ENCODE measurements around the gene CYS1. TPM values are rescaled to one million over a fixed set of nuclear protein-coding genes. Genes with fewer than 3 reads are reported as not detected.
"Not testable (repeated sequence)": the region's sequence is repeated elsewhere in the genome, so short reads cannot be mapped to it uniquely, and the experiment has no call there.

The CYS1 gene
- total RNA-seq, 1 experiment from 2014 or later = 0.12 TPM

DNA sequence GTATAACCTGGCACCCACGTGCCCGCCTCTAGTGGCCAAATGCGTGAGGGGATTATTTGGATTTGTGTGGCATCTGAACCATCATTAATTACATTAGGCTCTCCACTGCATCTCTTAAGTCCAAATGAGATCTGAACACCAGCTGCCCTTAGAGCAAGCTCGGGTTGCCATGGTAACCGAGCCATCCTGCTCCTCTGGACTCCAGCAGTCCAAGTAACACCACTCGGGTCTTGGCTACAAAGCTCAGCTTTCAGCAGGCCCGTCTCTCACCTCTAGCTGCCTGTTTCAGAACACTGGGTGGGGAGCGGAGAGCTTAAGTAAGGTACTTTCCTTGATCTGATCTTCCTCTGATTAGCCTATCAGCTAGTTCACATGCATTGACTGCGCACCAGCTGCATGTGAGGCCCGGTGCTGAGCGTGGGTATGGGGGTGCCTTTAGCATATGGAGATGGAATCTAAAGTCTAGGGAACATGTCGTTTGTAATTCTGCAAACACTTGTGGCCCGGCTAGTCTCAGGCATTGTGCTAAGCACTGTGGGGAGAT, 14.1 kb upstream of the CYS1 start:
- no peak for DNase-seq (ENCODE audit: low read depth)

DNA sequence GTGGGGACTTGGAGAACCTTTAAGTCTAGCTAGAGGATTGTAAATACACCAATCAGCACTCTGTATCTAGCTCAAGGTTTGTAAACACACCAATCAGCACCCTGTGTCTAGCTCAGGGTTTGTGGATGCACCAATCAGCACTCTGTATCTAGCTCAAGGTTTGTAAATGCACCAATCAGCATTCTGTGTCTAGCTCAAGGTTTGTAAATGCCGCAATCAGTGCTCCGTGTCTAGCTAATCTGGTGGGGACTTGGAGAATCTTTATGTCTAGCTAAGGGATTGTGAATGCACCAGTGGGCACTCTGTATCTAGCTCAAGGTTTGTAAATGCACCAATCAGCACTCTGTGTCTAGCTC, 11.7 kb upstream of the CYS1 start:
- DNase-seq (ENCODE audit: low read depth) = not testable (repeated sequence)

DNA sequence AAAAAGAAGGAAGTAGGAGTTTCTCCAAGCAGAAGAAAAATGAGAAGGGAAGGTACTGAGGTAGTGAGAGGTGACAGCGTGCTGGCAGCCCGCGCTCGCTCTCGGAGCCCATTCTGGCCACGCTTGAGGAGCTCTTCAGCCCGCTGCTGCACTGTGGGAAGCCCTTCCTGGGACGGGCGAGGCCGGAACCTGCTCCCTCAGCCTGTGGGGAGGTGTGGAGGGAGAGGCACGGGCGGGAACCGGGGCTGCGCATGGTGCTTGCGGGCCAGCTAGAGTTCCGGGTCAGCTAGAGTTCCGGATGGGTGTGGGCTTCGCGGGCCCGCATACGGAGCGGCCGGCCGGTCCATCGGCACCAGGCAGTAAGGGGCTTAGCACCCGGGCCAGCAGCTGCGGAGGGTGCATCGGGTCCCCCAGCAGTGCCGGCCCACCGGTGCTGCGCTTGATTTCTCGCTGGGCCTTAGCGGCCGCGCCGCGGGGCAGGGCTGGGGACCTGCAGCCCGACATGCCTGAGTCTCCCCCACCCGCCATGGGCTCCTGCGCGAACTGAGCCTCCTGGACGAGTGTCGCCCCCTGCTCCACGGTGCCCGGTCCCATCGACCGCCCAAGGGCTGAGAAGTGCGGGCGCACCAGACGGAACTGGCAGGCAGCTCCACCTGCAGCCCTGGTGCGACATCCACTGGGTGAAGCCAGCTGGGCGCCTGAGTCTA, 11.1 kb upstream of the CYS1 start:
- no peak for DNase-seq (ENCODE audit: low read depth)

DNA sequence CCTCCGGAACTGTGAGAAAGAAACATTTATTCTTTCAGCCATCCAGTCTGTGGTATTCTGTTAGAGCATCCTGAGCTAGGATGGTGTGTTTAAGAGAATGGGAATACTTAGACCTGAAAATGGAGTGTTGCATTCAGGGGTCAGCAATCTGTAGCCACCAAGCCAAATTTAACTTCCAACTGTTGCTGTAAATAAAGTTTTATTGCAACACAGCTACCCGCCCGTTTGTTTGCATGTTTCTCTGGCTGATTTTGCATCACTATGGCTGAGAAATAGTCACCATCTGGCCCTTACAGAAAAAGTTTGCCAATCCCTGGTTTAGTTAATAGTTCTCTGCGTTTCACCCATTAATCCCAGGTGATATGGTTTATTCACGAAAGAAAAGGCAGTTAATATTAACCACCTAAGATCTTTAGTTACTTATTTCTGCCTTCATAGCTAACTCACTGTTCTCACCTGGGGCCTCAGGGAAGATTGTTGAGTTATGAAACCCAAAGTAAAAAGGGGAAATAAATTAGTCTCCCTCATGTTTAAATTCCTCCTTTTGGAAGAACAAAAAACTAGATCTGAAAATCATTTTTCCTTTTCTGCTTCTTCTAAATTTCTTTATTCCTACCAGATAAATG, 9.5 kb upstream of the CYS1 start:
- DNase-seq (ENCODE audit: low read depth) = no peak

DNA sequence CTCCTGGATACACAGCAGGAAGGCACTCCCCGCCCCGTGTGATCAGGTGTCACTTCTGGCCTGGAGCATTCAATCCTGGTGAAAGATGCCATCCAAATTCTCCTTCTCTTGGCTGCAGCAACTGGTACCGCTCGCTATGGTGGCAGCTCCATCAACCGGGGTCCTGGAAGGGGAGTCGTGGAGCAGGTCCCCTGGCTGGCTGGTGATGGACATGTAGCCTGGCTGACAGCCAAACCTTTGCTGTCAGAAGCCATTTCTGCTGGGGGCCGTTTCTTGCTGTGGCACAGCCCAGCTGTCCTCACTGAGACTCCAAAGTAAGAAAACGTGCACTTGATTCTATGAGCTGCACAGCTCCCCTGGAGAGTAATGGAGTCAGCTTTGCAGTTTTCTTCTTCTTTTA, 7.1 kb upstream of the CYS1 start:
- no peak for DNase-seq (ENCODE audit: low read depth)

DNA sequence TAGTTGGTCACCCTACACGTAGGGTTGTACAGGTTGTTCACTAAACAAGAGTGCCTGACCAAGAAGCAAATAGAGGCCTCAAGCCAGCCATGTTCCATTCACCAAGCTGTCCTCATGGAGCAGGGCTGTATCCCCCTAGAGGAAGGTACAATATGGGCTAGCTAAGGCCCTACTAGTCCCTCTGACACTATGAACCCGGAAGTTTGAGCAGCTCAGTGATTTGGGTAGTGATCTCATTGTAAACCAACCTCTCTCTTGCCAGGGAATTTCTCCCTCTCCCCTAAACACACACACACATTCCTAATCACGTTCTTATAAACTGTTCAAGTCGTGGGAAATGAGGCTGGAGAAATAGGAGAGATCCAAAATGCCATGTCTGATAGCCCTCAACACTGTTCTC, 6.7 kb upstream of the CYS1 start:
- no peak for DNase-seq (ENCODE audit: low read depth)

DNA sequence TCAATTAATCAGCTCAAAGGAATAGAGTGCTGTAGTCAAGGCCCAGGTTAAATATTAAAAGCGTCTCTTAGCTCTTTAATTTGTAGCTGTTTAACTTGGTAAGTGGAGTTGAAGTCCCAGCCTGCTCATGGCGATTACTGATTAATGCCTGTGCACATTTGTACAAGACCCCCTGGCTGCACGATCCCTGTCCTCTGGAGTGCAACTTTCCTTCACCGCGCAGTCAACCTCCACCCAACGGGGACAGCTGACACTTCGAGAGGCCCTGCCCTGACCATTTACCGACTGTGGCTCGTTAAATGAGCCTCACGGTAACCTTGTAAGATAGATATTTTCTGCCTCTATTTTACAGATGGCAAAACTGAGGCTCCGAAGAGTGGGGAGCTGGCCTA, 5.5 kb upstream of the CYS1 start:
- DNase-seq (ENCODE audit: low read depth) = no peak

DNA sequence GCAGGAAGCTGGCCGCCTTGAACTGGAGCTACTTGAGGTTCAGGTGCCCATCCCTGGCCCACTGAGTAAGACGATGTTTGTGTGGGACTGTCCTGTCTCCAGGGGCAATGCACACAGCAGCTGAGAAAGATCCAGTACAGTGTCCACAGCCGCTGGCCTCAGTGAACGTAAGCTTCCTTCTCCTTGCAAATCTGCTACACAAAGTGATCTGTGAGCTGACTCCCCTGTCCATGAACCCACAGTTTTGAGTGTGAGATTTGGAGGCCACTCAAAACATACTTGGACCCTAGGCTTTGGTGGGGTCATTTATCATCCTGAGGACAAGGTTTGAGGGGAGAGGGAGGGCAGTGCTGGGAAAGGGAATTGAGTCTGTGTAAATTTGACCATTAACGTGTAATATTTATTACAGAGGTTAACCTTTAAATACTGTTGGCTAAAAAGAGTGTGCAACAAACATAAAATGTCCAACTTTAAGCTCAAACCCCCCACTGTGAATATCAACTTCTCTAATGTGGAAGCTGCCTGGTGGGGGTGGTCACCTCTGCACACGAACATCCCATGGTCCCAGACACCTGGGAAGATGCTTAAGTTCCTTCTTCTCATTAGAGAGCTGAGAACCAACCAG, 4.9 kb upstream of the CYS1 start:
- DNase-seq (ENCODE audit: low read depth) = no peak

DNA sequence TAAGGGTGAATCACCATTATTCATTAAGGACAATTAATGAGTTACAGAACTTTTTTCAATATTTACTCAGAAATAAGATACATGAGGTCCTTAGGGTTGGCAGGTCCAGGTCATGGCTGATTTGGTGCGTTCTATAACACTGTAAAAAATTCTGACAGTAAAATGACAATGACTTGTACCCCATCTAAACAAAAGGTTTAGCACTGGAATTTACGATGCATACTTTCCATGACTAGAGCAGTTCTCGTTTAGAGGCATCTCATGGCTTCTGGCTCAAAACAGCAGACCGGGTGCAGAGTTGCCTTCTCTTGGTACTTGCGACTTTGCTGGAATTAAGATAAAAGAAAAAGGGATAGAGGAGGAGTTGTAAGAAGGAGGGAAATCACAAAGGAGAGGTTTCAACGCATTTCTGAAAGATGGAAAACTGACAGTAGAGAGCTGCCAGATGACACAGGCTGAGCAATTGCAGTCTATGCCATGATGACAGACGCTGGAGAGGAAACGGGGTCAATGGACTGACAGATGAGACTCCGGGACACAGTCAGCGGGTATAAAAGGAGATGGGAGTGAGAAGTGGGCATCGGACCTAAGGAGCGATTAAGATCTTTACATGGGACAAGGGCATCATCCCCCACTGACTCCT, 4.1 kb upstream of the CYS1 start:
- no peak for DNase-seq (ENCODE audit: low read depth)

DNA sequence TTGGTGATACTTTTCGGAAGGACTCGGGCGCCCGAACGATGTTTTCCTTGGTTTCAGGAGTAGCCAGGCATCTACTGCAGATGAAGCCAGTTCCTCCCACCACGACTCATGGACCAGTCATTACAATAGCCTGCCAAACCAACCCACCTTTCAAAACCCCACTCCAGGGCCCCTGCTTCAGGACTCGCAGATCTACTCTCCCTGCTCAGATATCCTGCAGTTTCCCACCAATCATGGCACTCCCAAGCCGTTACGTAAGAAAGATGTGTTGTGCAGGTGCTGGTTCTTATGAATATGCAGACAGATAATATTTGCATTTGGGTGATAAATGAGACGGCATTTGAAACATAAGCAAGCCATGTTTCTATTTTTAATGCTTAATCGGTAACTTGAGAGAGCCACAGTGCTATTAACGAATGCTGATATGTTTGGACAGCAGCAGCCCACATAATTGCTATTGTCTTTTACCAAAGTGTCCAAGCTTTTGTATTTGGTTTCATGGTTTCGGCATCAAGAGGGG, 3.5 kb upstream of the CYS1 start:
- DNase-seq (ENCODE audit: low read depth) = no peak

DNA sequence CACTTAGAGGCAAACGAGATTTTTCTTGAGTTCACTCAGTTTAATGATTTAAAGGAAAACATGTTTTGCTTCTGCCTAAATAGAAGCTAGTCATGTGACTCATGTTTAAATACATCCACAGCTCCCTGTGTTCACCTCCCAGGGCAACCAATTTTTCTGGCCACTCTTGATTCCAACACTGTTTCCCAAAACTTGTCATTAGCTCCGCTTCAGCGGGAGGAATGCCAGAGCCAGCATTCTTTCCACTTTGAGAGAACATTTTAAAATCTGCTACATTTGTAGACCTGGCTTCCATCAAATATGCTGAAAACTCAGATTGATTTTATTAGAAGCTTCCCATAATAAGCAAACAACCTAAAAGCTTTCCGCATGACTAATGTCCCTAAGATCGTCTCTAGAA, 2.8 kb upstream of the CYS1 start:
- no peak for DNase-seq (ENCODE audit: low read depth)

DNA sequence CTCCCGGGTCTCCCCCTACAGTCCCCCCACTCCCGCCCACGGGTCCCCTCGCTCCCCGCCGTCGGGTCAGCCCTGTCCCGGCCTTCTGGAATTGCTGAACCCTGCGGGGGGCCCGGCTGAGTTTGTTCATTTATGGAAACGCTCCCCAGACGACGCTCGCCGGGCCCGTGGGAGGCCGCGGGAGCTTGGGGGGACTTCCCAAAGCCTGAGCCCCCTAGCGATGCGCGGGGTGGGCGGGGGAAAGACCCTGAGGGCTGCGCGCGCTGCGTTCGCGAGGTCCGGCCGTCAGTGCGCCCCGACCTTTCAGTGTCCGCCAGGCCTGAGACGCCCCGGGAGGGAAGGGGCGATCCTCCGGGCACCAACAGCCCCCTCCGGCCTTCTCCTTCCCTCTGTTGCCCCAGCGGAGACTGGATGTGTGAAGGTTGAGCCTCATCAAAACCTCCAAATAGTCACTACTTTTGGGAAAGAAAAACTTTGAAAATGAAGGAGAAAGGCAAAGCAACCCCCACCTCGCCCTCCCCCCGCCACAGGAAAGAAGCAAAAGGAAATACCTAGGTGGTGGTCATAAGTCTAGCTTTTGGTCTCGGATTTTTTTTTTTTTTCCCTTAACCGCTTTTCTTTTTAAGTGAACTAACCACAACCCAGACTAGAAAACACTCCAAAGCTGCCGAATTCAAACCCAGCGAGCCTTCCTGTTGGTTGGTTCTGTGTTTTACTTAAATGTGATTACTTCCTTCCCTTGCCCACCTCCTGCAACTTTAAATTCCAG, 509 bp upstream of the CYS1 start:
- no peak for DNase-seq (ENCODE audit: low read depth)

DNA sequence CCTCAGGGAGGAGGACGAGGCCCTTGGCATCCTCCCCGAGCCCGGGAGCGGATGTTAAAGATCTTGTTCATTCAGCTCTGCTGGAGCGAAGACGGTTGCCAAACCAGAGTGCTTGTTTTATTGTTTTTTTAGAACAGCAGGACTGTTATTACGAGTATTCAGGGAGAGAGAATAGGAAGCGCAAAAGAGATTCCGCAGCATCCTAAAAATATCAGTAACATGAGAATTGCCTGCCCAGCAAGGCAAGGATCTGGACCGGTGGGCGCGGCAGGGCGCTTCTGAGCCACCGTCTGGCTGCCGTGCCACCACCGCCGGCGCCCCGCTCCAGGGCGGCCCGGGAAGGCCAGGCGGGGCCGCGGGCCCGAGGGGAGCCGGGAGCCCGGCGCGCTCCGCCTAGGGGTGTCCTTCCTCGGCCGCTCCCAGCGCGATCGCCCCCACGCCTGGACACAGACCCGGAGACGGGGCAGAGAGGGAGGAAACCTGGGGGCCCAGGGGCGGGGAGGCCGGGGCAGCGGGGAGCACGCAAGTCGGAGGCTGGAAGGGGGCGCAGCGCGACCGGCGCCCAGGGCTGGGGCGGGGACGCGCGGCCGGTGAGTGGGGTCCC, 843 bp downstream of the CYS1 start:
- DNase-seq (ENCODE audit: low read depth) = peak; percentile 71

DNA sequence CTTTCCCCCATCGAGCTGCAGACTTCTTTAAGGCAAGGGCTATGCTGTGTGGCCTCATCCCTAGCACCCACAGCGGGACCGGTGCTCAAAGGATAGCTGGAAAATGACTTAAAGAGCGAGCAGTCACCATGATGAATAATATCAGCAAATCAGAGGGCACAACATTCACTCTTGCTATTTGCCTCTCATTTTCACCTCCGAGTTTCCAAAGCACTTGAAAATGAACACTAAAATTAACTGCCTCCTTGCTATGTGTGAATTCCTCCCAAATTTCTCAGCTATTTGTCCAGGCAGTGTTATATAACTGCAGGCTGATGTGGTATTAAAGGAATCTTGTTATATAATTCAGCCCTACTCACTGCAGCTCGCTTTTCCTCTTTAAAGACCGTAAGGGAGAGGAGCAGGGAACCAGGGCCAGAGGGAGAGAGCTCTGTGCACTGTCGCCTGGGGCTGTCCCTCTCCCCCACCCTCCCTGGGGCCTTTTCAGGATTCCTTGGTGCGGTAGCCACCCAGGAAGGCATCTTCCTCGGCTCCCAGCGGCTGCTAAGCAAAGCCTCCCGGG, 1.4 kb downstream of the CYS1 start:
- no peak for DNase-seq (ENCODE audit: low read depth)

DNA sequence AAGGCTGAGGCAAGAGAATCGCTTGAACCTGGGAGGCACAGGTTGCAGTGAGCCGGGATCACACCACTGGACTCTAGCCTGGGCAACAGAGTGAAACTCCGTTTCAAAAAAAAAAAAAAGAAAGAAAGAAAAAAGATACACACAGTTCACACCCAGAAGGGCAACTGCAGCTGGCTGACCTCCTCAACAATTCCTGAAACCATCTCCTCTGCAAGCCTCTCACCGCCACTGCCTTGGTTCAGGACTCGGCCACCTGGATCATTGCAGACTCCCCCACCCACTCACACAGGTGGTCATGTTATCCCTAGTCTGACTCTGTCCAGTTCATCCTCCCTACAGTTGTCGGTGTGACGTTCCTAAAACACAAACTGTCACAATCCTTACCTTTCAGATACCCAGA, 2.2 kb downstream of the CYS1 start:
- no peak for DNase-seq (ENCODE audit: low read depth)

DNA sequence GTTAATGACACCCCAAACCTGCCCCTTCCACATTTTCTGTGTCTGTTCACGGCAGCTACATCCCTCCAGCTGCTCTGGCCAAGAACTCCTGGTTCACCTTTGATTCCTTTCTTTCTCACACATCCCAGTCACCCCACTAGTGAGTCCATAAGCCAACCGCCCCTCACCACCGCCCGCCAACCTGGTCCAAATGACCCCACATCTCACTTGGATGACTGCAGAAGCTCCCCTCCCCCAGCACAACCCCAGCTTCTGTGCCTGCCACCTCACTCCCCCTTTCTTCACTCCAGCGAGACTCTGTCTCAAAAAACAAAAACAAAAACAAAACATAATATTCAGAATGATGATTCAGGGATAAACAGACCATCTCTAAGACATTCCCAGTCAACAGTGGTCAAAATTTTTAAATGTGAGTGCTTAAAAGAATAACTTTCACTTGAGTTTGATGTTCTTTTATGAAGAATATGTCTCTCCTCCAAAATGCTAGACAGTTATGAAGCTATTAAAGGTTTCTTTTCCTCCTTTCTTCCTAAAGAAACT, 3.2 kb downstream of the CYS1 start:
- no peak for DNase-seq (ENCODE audit: low read depth)

DNA sequence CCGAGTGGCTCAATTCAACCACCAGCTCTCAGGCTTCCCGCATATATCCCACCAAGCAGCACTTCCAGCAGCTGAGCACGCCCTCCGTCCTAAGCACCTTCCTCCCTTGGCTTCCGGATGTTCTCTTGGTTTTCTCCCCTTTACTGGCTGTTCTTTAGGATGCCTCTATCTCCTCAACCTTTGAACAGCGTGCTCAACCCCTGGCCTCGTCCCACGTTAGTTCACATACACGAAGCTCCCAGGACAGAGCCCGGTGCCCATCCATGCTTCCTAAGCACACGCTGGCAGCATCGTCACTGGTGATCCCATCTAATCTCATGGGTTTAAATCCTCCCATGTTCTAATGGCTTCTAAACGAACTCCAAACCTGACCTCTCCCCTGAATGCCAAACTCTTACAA, 3.7 kb downstream of the CYS1 start:
- DNase-seq (ENCODE audit: low read depth) = no peak

DNA sequence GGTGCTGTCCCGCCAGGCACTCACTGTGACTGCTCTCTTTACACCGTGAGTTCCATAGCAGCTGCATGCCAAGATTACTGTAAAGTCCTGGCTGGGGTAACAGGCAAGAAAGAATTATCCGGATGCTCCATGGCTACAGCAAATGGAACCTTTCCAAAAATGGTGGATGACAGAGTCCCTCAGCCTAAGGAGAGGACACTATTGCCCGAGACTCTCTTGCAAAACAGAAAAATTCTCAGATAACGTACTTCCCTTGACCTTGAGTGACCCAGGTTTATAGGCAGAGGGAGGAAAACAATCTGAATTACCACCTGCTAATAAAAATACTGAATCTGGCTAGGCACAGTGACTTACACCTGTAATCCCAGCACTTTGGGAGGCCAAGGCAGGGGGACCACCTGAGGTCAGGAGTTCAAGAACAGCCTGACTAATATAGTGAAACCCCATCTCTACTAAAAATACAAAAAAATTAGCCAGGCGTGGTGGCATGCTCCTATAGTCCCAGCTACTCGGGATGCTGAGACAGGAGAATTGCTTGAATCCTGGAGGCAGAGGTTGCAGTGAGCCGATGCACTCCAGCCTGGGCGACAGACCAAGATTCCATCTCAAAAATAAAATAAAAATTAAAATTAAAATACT, 4.5 kb downstream of the CYS1 start:
- DNase-seq (ENCODE audit: low read depth) = no peak

DNA sequence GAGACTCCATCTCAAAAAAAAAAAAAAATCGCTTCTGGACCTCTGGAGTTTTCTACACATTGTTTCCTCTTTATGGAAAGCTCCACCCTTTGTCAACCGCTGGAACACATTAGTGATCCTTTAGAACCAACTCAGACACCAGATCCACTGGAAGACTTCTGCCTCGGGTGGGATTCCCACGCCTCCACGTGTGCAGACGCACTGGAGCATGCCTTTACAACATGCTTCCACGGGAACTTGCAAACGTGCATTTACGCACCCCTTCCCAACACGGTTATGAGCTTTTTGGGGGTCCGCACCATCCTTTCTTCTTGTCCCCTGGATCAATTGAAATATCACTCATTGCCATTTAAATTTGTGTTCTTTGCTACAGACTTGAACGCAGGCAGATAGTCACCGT, 5.1 kb downstream of the CYS1 start:
- no peak for DNase-seq (ENCODE audit: low read depth)

DNA sequence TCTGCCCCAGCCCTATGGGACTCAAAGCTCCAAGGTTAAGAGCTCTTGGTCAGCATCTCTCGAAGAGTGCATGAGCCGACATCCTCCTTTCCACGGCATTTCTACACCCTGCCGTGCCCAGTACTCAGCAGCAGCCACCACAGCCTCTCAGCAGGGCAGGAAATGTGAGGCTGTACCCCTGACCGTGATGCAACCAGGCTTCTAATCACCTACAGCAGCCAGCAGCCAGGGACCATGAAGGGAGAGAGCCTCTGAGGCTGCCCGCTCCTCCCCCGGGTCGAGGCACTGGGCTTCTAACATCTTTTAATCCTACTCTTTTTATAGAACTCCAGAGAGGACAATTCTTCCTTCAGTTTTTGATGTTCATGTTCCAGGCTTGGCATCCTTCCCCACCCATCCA, 6.5 kb downstream of the CYS1 start:
- DNase-seq (ENCODE audit: low read depth) = no peak
